Caco-2 (cell line): ENCODE results near the gene ZNF135. TPM values are rescaled to one million over a fixed set of nuclear protein-coding genes. Genes with fewer than 3 reads are reported as not detected.

Source experiments
- BruUV-seq: library from RNA; stranded (reverse); fragments of 400-500 nt; replicated peaks from 2 replicates; lab custom pipeline; 2021; lab: Mats Ljungman, UMichigan
- CTCF ChIA-PET: fragments of 300-600 bp; sonication (Branson Sonifier 250); formaldehyde crosslinking; loops from one replicate; lab custom pipeline; 2022; ENCODE audit warnings: antibody characterized with exemption; lab: Charles Lee
- POLR2A ChIA-PET: fragments of 300-600 bp; sonication (Branson Sonifier 250); formaldehyde crosslinking; loops from one replicate; lab custom pipeline; 2022; ENCODE audit warnings: antibody characterized with exemption; lab: Charles Lee
- DNase-seq, 2 experiments: peaks; one replicate each; pipeline versions ENCODE4 v3.0.0 to v3.0.0-alpha.2; 2020 to 2022
- H3K27me3 ChIP-seq: replicated peaks from 2 replicates; pipeline ENCODE4 v1.6.0; 2011; ENCODE audit warnings: low read length; ENCODE audit not compliant: control insufficient read depth, insufficient read depth
- H3K36me3 ChIP-seq: 2 replicates; pipeline ENCODE4 v1.5.1; 2011; ENCODE audit warnings: low read length; ENCODE audit not compliant: control insufficient read depth, insufficient read depth
- H3K4me1 ChIP-seq: fragments of 250-450 bp; sonication (Bioruptor Pico); 2 replicates; pipeline ENCODE4 v1.5.1; 2020; ENCODE audit warnings: mild to moderate bottlenecking
- H3K4me3 ChIP-seq: 2 replicates; pipeline ENCODE4 v1.5.1; 2011; ENCODE audit warnings: low read depth, mild to moderate bottlenecking, control low read depth, low read length
- H3K9me3 ChIP-seq: fragments of 250-450 bp; sonication (Bioruptor Pico); 2 replicates; pipeline ENCODE4 v1.5.1; 2020; ENCODE audit warnings: mild to moderate bottlenecking, moderate library complexity
- H3K27ac Mint-ChIP-seq: one replicate; pipeline ENCODE4 v1.8.0; 2022; ENCODE audit warnings: mixed read lengths; ENCODE audit not compliant: unreplicated experiment
- H3K27me3 Mint-ChIP-seq: one replicate; pipeline ENCODE4 v1.8.0; 2022; ENCODE audit warnings: mixed read lengths; ENCODE audit not compliant: insufficient read depth, unreplicated experiment
- H3K36me3 Mint-ChIP-seq: one replicate; pipeline ENCODE4 v1.8.0; 2022; ENCODE audit warnings: mild to moderate bottlenecking, mixed read lengths; ENCODE audit not compliant: insufficient read depth, unreplicated experiment
- H3K4me1 Mint-ChIP-seq: one replicate; pipeline ENCODE4 v1.8.0; 2022; ENCODE audit warnings: low read depth, mixed read lengths; ENCODE audit not compliant: unreplicated experiment
- H3K4me3 Mint-ChIP-seq: one replicate; pipeline ENCODE4 v1.8.0; 2022; ENCODE audit warnings: mild to moderate bottlenecking, moderate library complexity, mixed read lengths; ENCODE audit not compliant: unreplicated experiment
- H3K9me3 Mint-ChIP-seq: one replicate; pipeline ENCODE4 v1.8.0; 2022; ENCODE audit warnings: mixed read lengths; ENCODE audit not compliant: unreplicated experiment
- intact Hi-C: fragments of 100-400 bp; cut with micrococcal nuclease; formaldehyde crosslinking; loops from one replicate; pipeline ENCODE4 v1.10.0; 2022; ENCODE audit not compliant: unreplicated experiment
- total RNA-seq: library from RNA; stranded (reverse); gene quantifications from 2 replicates; pipeline ENCODE4 v1.2.3, GENCODE V29; 2022
- TF ChIP-seq, protein P1 (sequence below), 2 experiments: fragments of 200-600 bp in 1 of 2; IDR thresholded peaks; 1 replicate in 1 of 2; 2 replicates in 1 of 2; pipeline versions ENCODE4 v1.5.1 to v1.8.0; 2011 to 2022; ENCODE audit warnings: antibody characterized with exemption in 1 of 2, control low read depth in 1 of 2, inconsistent platforms in 1 of 2, low read depth in 1 of 2, low read length in 1 of 2, mild to moderate bottlenecking in 1 of 2, moderate library complexity in 1 of 2; ENCODE audit not compliant: insufficient read depth in 1 of 2, severe bottlenecking in 1 of 2, unreplicated experiment in 1 of 2

ZNF135 gene
- total RNA-seq, 1 experiment from 2014 or later, result not detected

DNA sequence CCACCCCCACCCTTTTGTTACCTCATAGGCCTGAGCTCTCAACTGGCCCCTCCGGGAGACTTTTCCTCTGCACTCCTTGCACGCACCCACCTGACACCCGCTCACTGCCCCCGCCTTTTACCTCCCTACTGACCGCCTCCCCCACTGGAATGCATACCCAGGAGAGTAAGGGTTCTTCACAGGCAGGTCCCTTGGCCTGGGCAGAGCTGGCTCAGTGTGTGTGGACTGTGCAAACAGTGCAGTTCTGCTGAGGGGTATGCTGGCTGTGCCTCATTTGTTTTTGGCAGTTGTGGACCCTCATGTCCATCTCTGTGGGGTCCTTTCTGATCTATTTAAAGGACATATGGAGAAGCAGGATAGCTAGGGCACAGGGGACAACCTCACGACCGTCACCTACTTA, 34.0 kb downstream of the ZNF135 start:
- peaks cover 23% of the 10 kb centered on the region for H3K9me3 Mint-ChIP-seq
- H3K4me1 ChIP-seq, result no peaks in the 10 kb centered on the region
- H3K36me3 ChIP-seq, result no peaks in the 10 kb centered on the region
- no TSS peak for BruUV-seq
- ChIA-PET POLR2A (no interaction called here), CTCF (interaction anchor here (0.6 kb wide), 1 partner anchor 28 kb away, joined by 9 read pairs; no protein-coding TSS in a partner anchor)
- TF ChIP-seq, protein P1, sequence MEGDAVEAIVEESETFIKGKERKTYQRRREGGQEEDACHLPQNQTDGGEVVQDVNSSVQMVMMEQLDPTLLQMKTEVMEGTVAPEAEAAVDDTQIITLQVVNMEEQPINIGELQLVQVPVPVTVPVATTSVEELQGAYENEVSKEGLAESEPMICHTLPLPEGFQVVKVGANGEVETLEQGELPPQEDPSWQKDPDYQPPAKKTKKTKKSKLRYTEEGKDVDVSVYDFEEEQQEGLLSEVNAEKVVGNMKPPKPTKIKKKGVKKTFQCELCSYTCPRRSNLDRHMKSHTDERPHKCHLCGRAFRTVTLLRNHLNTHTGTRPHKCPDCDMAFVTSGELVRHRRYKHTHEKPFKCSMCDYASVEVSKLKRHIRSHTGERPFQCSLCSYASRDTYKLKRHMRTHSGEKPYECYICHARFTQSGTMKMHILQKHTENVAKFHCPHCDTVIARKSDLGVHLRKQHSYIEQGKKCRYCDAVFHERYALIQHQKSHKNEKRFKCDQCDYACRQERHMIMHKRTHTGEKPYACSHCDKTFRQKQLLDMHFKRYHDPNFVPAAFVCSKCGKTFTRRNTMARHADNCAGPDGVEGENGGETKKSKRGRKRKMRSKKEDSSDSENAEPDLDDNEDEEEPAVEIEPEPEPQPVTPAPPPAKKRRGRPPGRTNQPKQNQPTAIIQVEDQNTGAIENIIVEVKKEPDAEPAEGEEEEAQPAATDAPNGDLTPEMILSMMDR (IDR thresholded peaks at IDR 0.05; ENCODE audit: insufficient read depth in 1 of 2, low read depth in 1 of 2, low read length in 1 of 2, severe bottlenecking in 1 of 2, unreplicated experiment in 1 of 2), result no peak
- H3K9me3 ChIP-seq, result peaks cover 18% of the 10 kb centered on the region
- no peak overlapping the region for H3K4me3 ChIP-seq
- peaks cover 8% of the 10 kb centered on the region for H3K36me3 Mint-ChIP-seq
- no peaks in the 10 kb centered on the region for H3K27me3 Mint-ChIP-seq
- H3K4me1 Mint-ChIP-seq, result no peaks in the 10 kb centered on the region
- no peaks in the 10 kb centered on the region for H3K27me3 ChIP-seq
- intact Hi-C loops, result no loop called here
- H3K27ac Mint-ChIP-seq, result no peak overlapping the region
- no peak for DNase-seq
- H3K4me3 Mint-ChIP-seq, result no peak overlapping the region

DNA sequence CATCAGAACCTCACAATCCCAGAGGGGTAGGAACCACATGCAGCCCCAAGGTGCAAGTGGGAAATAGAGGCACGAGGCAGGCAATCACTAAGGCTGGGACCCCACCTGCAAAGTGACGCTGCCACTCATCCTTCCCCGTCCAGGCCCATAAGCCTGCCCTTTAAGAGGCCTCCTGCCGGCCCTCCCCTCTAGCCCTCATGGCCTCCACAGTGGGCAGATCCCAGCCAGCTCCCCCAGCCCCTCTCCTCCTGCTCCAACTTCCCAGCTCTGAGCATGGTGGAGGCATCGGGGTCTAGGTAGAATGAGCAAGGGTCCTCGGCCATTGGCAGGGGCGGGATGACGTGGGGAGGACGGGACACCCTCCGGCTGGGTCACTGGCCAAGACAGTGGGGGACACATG, 36.2 kb downstream of the ZNF135 start:
- POLR2A ChIA-PET, result no interaction called here

DNA sequence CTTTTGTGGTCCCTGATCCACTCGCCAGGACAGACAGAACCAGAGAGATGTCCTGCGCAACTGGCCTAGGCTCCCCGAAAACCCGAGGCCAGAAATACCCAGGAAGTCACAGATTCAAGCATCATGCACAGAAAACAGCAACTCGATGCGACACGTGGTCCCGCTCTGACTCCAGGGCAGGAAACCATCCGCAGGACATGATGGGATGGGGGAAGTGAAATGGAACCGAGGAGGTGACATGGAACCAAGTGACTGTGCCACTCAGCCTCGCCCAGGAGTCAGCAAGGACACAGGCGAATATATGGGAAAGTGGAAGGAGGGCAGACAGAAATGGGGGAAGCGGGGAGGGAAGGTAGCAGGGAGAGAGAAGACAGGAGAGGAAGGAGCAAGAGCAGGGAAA, 37.8 kb downstream of the ZNF135 start:
- CTCF ChIA-PET, result no interaction called here
- Mint-ChIP-seq H3K27ac (no peak overlapping the region), H3K4me1 (no peaks in the 10 kb centered on the region), H3K27me3 (no peaks in the 10 kb centered on the region), H3K4me3 (no peak overlapping the region), H3K36me3 (peaks cover 13% of the 10 kb centered on the region), H3K9me3 (peaks cover 34% of the 10 kb centered on the region)
- H3K4me3 ChIP-seq, result no peak overlapping the region
- no TSS peak for BruUV-seq
- no peaks in the 10 kb centered on the region for H3K36me3 ChIP-seq
- peaks cover 26% of the 10 kb centered on the region for H3K9me3 ChIP-seq
- no peak for DNase-seq
- intact Hi-C loops, result no loop called here
- no peaks in the 10 kb centered on the region for H3K4me1 ChIP-seq
- no peaks in the 10 kb centered on the region for H3K27me3 ChIP-seq
- POLR2A ChIA-PET, result no interaction called here
- TF ChIP-seq, protein P1 (IDR thresholded peaks at IDR 0.05; ENCODE audit: insufficient read depth in 1 of 2, low read depth in 1 of 2, low read length in 1 of 2, severe bottlenecking in 1 of 2, unreplicated experiment in 1 of 2), result no peak

More for the DNA sequence above, 36.2 kb downstream of the ZNF135 start:
- CTCF ChIA-PET, result no interaction called here
- Mint-ChIP-seq H3K36me3 (peaks cover 13% of the 10 kb centered on the region), H3K27me3 (no peaks in the 10 kb centered on the region), H3K9me3 (peaks cover 34% of the 10 kb centered on the region), H3K27ac (no peak overlapping the region), H3K4me1 (no peaks in the 10 kb centered on the region), H3K4me3 (no peak overlapping the region)
- no peak for DNase-seq
- H3K4me1 ChIP-seq, result no peaks in the 10 kb centered on the region
- H3K4me3 ChIP-seq, result no peak overlapping the region
- H3K36me3 ChIP-seq, result no peaks in the 10 kb centered on the region
- TF ChIP-seq, protein P1 (IDR thresholded peaks at IDR 0.05; ENCODE audit: insufficient read depth in 1 of 2, low read depth in 1 of 2, low read length in 1 of 2, severe bottlenecking in 1 of 2, unreplicated experiment in 1 of 2), result no peak
- intact Hi-C loops, result no loop called here
- BruUV-seq, result no TSS peak
- peaks cover 28% of the 10 kb centered on the region for H3K9me3 ChIP-seq
- H3K27me3 ChIP-seq, result no peaks in the 10 kb centered on the region
